H1 (cell line): ENCODE measurements around the gene RBAK. TPM values are rescaled to one million over a fixed set of nuclear protein-coding genes. Genes with fewer than 3 reads are reported as not detected.

Experiments
- ATF2 ChIP-seq: IDR thresholded peaks from 2 replicates; pipeline ENCODE4 v1.6.1; 2012; ENCODE audit warnings: low read length, inconsistent platforms
- CHD7 ChIP-seq: fragments of 300-600 bp; sonication (generic); IDR thresholded peaks from 2 replicates; pipeline ENCODE4 v1.7.1; 2012; ENCODE audit warnings: low read length, moderate library complexity, mild to moderate bottlenecking, inconsistent platforms; ENCODE audit not compliant: insufficient replicate concordance
- EGR1 ChIP-seq: IDR thresholded peaks from 2 replicates; pipeline ENCODE4 v1.6.1; 2011; ENCODE audit warnings: low read depth, low read length, borderline replicate concordance
- NRF1 ChIP-seq: IDR thresholded peaks from 2 replicates; pipeline ENCODE4 v1.6.1; 2011; ENCODE audit warnings: mild to moderate bottlenecking, low read depth, low read length, improper control_type of control experiment
- SP4 ChIP-seq: IDR thresholded peaks from 2 replicates; pipeline ENCODE4 v1.6.1; 2012; ENCODE audit warnings: low read length, inconsistent platforms
- SUZ12 ChIP-seq: fragments of 200-600 bp; sonication (generic); IDR thresholded peaks from 2 replicates; pipeline ENCODE4 v1.6.1; 2012; ENCODE audit warnings: mild to moderate bottlenecking, inconsistent platforms, low read length, moderate library complexity, mixed read lengths
- USF2 ChIP-seq: IDR thresholded peaks from 2 replicates; pipeline ENCODE4 v1.6.1; 2011; ENCODE audit warnings: low read length, improper control_type of control experiment
- ZNF274 ChIP-seq: IDR thresholded peaks from 2 replicates; pipeline ENCODE4 v1.7.0; 2012; ENCODE audit warnings: low read length, borderline replicate concordance; ENCODE audit errors: extremely low read depth
- polyA plus RNA-seq, 7 experiments: library from polyadenylated mRNA; depleted of rRNA in 3 of 7; stranded (reverse) in 5 of 7; unstranded in 2 of 7; fragments of >200 nt in 5 of 7; fragments of 200-250 nt in 2 of 7; gene quantifications; 1 replicate in 5 of 7; 2 replicates in 1 of 7; 4 replicates in 1 of 7; pipeline versions ENCODE4 v1.2.1 to v1.2.3, GENCODE V29; 2011 to 2013; ENCODE audit warnings: missing spikeins in 2 of 7, mixed read lengths in 2 of 7
- total RNA-seq: library from RNA; stranded (reverse); fragmentation: NEBNext Ultra II Directional; extraction: Animal tissue kit (Norgen Biotek cat#: 25700); gene quantifications from 2 replicates; pipeline ENCODE4 v1.2.1, GENCODE V29; 2021

RBAK gene
- total and polyA plus RNA-seq, 2 of the 8 experiments (the other 6 are each of a cell fraction or from before 2014, with no cell fraction given): 1.9 to 18.2 TPM

- TF ChIP-seq CHD7: no peak
- no peak for TF ChIP-seq USF2
- TF ChIP-seq ZNF274: no peak
- no peak for TF ChIP-seq EGR1
- no peak for TF ChIP-seq SP4
- TF ChIP-seq NRF1: no peak
- no peak for TF ChIP-seq SUZ12
- TF ChIP-seq ATF2: no peak
These were observed 4.6 kb upstream of the RBAK start (continued) for GRCh38 chr7:5041047-5041446.
